HepG2 (cell line): ENCODE data around the gene SENP5. TPM values are rescaled to one million over a fixed set of nuclear protein-coding genes. Genes with fewer than 3 reads are reported as not detected.

ENCODE experiments used
- CEBPG ChIP-seq: IDR thresholded peaks from 2 replicates; pipeline ENCODE4 v1.6.1; 2016
- ETV5 ChIP-seq: IDR thresholded peaks from 2 replicates; pipeline ENCODE4 v1.6.1; 2018; ENCODE audit warnings: missing biosample characterization, missing genetic modification reagents, inconsistent platforms, borderline replicate concordance
- HDAC1 ChIP-seq: sonication (generic); formaldehyde crosslinking; IDR thresholded peaks from 2 replicates; pipeline ENCODE4 v1.5.1; 2020; ENCODE audit warnings: mild to moderate bottlenecking, missing genetic modification reagents
- HOXA7 ChIP-seq: sonication (generic); formaldehyde crosslinking; IDR thresholded peaks from 2 replicates; pipeline ENCODE4 v1.8.1; 2022; ENCODE audit warnings: mild to moderate bottlenecking, missing genetic modification reagents, moderate library complexity
- MAF1 ChIP-seq: sonication (generic); formaldehyde crosslinking; IDR thresholded peaks from 2 replicates; pipeline ENCODE4 v1.5.0; 2020; ENCODE audit warnings: missing genetic modification reagents, borderline replicate concordance
- MBD4 ChIP-seq: IDR thresholded peaks from 2 replicates; pipeline ENCODE4 v1.6.1; 2012; ENCODE audit warnings: low read length, inconsistent platforms, borderline replicate concordance
- MED1 ChIP-seq: sonication (generic); formaldehyde crosslinking; IDR thresholded peaks from 2 replicates; pipeline ENCODE4 v1.4.0; 2020; ENCODE audit warnings: missing genetic modification reagents
- MTF2 ChIP-seq: sonication (generic); formaldehyde crosslinking; IDR thresholded peaks from 2 replicates; pipeline ENCODE4 v1.5.0; 2020; ENCODE audit warnings: missing genetic modification reagents, borderline replicate concordance
- MYPOP ChIP-seq: sonication (generic); formaldehyde crosslinking; IDR thresholded peaks from 2 replicates; pipeline ENCODE4 v1.8.1; 2023; ENCODE audit warnings: mild to moderate bottlenecking, moderate library complexity, missing genetic modification reagents
- NFKB2 ChIP-seq: sonication (generic); formaldehyde crosslinking; IDR thresholded peaks from 2 replicates; pipeline ENCODE4 v1.4.0; 2020; ENCODE audit warnings: missing genetic modification reagents, borderline replicate concordance
- NKX3-1 ChIP-seq: sonication (generic); formaldehyde crosslinking; IDR thresholded peaks from 2 replicates; pipeline ENCODE4 v1.5.0; 2020; ENCODE audit warnings: missing genetic modification reagents
- ONECUT2 ChIP-seq: sonication (generic); formaldehyde crosslinking; IDR thresholded peaks from 2 replicates; pipeline ENCODE4 v1.4.0; 2020; ENCODE audit warnings: missing genetic modification reagents
- PCBP1 ChIP-seq: fragments of 200-400 bp; formaldehyde crosslinking; IDR thresholded peaks from 2 replicates; pipeline ENCODE4 v1.6.1; 2017; ENCODE audit warnings: mild to moderate bottlenecking, low read depth, low read length, borderline replicate concordance
- PHF21A ChIP-seq: sonication (generic); formaldehyde crosslinking; IDR thresholded peaks from 2 replicates; pipeline ENCODE4 v1.5.0; 2020; ENCODE audit warnings: mild to moderate bottlenecking, missing genetic modification reagents
- POLR2A ChIP-seq, 2 experiments: IDR thresholded peaks; 2 replicates each; pipeline ENCODE4 v1.6.1; 2011; ENCODE audit warnings: low read depth in 2 of 2, low read length in 2 of 2, mild to moderate bottlenecking in 1 of 2, moderate library complexity in 1 of 2; ENCODE audit not compliant: insufficient read depth in 1 of 2
- PRPF4 ChIP-seq: fragments of 200-400 bp; formaldehyde crosslinking; IDR thresholded peaks from 2 replicates; pipeline ENCODE4 v1.6.1; 2016; ENCODE audit warnings: low read length, low read depth; ENCODE audit not compliant: poor library complexity, severe bottlenecking
- RORA ChIP-seq: sonication (generic); formaldehyde crosslinking; IDR thresholded peaks from 2 replicates; pipeline ENCODE4 v1.5.0; 2020; ENCODE audit warnings: mild to moderate bottlenecking, missing genetic modification reagents, moderate library complexity
- TEAD3 ChIP-seq: optimal IDR thresholded peaks from 2 replicates; pipeline ENCODE3; 2016; ENCODE audit warnings: borderline replicate concordance
- ZFP36L1 ChIP-seq: sonication (generic); formaldehyde crosslinking; IDR thresholded peaks from 2 replicates; pipeline ENCODE4 v1.8.0; 2022; ENCODE audit warnings: mild to moderate bottlenecking, missing genetic modification reagents, moderate library complexity
- ZNF446 ChIP-seq: sonication (generic); formaldehyde crosslinking; IDR thresholded peaks from 2 replicates; pipeline ENCODE4 v1.5.0; 2020; ENCODE audit warnings: mild to moderate bottlenecking, missing genetic modification reagents
- ZNF598 ChIP-seq: sonication (generic); formaldehyde crosslinking; IDR thresholded peaks from 2 replicates; pipeline ENCODE4 v1.5.1; 2020; ENCODE audit warnings: mild to moderate bottlenecking, missing genetic modification reagents, borderline replicate concordance
- ZNF790 ChIP-seq: sonication (generic); formaldehyde crosslinking; IDR thresholded peaks from 2 replicates; pipeline ENCODE4 v1.8.0; 2022; ENCODE audit warnings: missing genetic modification reagents, mild to moderate bottlenecking, borderline replicate concordance
- ZNF816 ChIP-seq: sonication (generic); formaldehyde crosslinking; IDR thresholded peaks from 2 replicates; pipeline ENCODE4 v1.8.0; 2022; ENCODE audit warnings: missing genetic modification reagents, mild to moderate bottlenecking, borderline replicate concordance
- ZNF883 ChIP-seq: sonication (generic); formaldehyde crosslinking; IDR thresholded peaks from 2 replicates; pipeline ENCODE4 v1.5.1; 2020; ENCODE audit warnings: mild to moderate bottlenecking, missing genetic modification reagents; ENCODE audit errors: not compliant biosample characterization
- polyA plus RNA-seq, 8 experiments: library from polyadenylated mRNA; depleted of rRNA in 3 of 8; stranded (reverse) in 7 of 8; unstranded in 1 of 8; fragments of >200 nt; fragmentation: Illumina TruSeq in 4 of 8; extraction: Trizol in 4 of 8; gene quantifications; 2 replicates each; pipeline versions ENCODE4 v1.2.1 to v1.2.3, GENCODE V29; 2011 to 2016; ENCODE audit warnings: low read depth in 4 of 8, missing spikeins in 1 of 8, mixed read lengths in 1 of 8; ENCODE audit not compliant: insufficient read depth in 1 of 8
- total RNA-seq, 5 experiments: library from RNA; depleted of rRNA; stranded (reverse); fragments of >200 nt; fragmentation: Illumina TruSeq; extraction: Trizol; gene quantifications; 2 replicates each; pipeline ENCODE4 v1.2.3, GENCODE V29; 2016; ENCODE audit warnings: low read depth in 1 of 5
- TF ChIP-seq, protein P1 (sequence below): sonication (generic); formaldehyde crosslinking; IDR thresholded peaks from 2 replicates; pipeline ENCODE4 v1.4.0; 2020; ENCODE audit warnings: mild to moderate bottlenecking, low read depth, missing genetic modification reagents
- TF ChIP-seq, protein P2 (sequence below): sonication (generic); formaldehyde crosslinking; IDR thresholded peaks from 2 replicates; pipeline ENCODE4 v1.4.0; 2020; ENCODE audit warnings: missing genetic modification reagents

Gene SENP5
- total and polyA plus RNA-seq, 2 of the 13 experiments (the other 11 are each of a cell fraction or from before 2014, with no cell fraction given), result 17.6 to 30.9 TPM

DNA sequence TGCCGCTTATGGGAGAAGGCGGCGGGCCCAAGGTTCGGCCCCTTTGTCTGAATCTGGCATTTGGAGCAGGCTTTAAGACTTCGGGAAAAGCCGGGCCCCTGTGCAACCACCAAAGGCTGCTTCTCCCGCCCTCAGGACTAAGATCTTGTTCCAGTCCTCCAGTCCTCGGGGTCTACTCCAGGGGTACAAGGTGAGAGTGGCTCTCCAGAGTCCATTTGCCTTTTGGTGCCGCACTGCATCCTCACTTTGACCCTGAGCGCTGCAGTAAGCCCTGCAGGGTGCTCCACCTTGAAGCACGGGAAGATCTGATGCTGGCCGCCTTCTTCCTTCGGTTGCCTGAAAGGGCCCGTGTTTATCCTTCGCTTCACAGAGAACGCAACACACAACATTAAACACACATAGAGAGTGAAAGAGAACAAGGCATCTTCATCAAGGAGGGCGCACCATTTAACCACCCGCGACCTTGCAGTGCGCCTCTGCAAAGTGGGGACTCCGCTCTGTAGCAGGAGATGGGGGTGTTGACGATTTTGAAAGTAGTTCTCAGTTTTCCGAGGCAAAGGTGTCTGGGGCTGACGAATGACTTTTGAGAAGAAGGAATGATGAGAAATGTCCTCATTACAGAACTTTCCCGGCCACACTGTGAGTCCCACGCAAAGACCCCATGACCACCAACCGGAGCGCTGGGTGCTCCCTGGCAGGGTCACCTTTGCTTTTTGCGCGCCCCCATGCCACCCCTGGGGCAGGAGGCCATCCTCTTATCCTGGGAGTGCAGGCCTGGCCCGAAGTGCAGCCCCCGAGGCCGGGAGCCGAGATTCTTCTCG, 99.9 kb downstream of the SENP5 start (continued):
- TF ChIP-seq ZNF790 (CRISPR knock-in tag), result 0 out of 2 replicates have a peak, but pooled peaks have one; percentile 66
- 0 out of 2 replicates have a peak, but pooled peaks have one; percentile 6 for TF ChIP-seq ETV5 (CRISPR knock-in tag)
- TF ChIP-seq ZNF446 (CRISPR knock-in tag), result peak; percentile 57; the same call in 1 of the 2 replicates
- TF ChIP-seq ZNF598 (CRISPR knock-in tag), result peak; percentile 12; the same call in 1 of the 2 replicates
- TF ChIP-seq, protein P1, sequence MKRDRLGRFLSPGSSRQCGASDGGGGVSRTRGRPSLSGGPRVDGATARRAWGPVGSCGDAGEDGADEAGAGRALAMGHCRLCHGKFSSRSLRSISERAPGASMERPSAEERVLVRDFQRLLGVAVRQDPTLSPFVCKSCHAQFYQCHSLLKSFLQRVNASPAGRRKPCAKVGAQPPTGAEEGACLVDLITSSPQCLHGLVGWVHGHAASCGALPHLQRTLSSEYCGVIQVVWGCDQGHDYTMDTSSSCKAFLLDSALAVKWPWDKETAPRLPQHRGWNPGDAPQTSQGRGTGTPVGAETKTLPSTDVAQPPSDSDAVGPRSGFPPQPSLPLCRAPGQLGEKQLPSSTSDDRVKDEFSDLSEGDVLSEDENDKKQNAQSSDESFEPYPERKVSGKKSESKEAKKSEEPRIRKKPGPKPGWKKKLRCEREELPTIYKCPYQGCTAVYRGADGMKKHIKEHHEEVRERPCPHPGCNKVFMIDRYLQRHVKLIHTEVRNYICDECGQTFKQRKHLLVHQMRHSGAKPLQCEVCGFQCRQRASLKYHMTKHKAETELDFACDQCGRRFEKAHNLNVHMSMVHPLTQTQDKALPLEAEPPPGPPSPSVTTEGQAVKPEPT (CRISPR knock-in tag), result no peak
- 0 out of 2 replicates have a peak, but pooled peaks have one; percentile 25 for TF ChIP-seq PHF21A (CRISPR knock-in tag)
- peak; percentile 53 for TF ChIP-seq PRPF4
- TF ChIP-seq ZFP36L1 (CRISPR knock-in tag), result peak; percentile 35; the same call in 1 of the 2 replicates
- TF ChIP-seq POLR2A (IDR thresholded peaks at IDR 0.05; ENCODE audit: insufficient read depth in 1 of 2, low read depth in 2 of 2, low read length in 2 of 2), result no peak
- TF ChIP-seq HOXA7 (CRISPR knock-in tag), result 0 out of 2 replicates have a peak, but pooled peaks have one; percentile 0
- TF ChIP-seq, protein P2, sequence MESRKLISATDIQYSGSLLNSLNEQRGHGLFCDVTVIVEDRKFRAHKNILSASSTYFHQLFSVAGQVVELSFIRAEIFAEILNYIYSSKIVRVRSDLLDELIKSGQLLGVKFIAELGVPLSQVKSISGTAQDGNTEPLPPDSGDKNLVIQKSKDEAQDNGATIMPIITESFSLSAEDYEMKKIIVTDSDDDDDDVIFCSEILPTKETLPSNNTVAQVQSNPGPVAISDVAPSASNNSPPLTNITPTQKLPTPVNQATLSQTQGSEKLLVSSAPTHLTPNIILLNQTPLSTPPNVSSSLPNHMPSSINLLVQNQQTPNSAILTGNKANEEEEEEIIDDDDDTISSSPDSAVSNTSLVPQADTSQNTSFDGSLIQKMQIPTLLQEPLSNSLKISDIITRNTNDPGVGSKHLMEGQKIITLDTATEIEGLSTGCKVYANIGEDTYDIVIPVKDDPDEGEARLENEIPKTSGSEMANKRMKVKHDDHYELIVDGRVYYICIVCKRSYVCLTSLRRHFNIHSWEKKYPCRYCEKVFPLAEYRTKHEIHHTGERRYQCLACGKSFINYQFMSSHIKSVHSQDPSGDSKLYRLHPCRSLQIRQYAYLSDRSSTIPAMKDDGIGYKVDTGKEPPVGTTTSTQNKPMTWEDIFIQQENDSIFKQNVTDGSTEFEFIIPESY (CRISPR knock-in tag), result peak; percentile 69
- no peak for TF ChIP-seq ONECUT2 (CRISPR knock-in tag)
- 0 out of 2 replicates have a peak, but pooled peaks have one; percentile 52 for TF ChIP-seq NFKB2 (CRISPR knock-in tag)
- no peak for TF ChIP-seq ZNF883
- TF ChIP-seq ZNF816 (CRISPR knock-in tag), result peak; percentile 44
- no peak for TF ChIP-seq MAF1 (CRISPR knock-in tag)
- TF ChIP-seq TEAD3, result peak; percentile 18
- peak; percentile 4; the same call in 1 of the 2 replicates for TF ChIP-seq HDAC1 (CRISPR knock-in tag)
- TF ChIP-seq MBD4, result no peak
- no peak for TF ChIP-seq MTF2 (CRISPR knock-in tag)
- no peak for TF ChIP-seq NKX3-1
- no peak for TF ChIP-seq CEBPG
- TF ChIP-seq MYPOP (CRISPR knock-in tag), result 0 out of 2 replicates have a peak, but pooled peaks have one; percentile 18
- TF ChIP-seq PCBP1, result no peak
- TF ChIP-seq RORA (CRISPR knock-in tag), result 0 out of 2 replicates have a peak, but pooled peaks have one; percentile 14
- TF ChIP-seq MED1, result peak; percentile 29; the same call in 1 of the 2 replicates
